ENCODE data around the gene C2CD4A. TPM values are rescaled to one million over a fixed set of nuclear protein-coding genes. Genes with fewer than 3 reads are reported as not detected.

Gene C2CD4A
- total RNA-seq, 2 experiments from 2014 or later = 0.12 to 0.20 TPM

DNA sequence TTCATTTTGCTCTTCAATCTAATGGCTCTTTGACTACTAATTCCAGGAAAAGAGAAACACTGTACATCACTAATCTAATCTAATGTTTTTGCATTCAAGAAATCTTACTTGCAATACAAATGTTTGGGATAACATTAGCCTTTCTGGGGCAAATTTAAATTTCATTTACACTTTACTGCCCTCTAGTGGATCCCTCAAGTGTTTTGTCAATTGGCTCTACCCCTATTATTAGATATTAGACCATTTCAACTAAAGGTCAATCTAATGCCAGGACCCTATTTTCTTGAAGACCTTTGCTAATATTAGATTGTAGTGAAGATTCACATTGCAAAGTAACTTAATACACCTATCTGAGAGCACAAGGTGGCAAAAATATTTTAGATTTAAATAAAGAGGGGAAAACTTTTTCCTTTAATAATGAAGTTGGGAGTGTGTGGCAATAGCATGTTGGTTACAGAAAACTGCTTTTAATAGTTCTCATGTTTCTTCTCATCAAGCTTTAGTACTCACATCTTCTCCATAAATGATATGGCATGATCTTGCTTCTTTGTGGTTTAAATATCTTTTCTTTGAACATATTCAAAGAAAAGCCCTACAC is 5.0 kb downstream of the C2CD4A start:
- Mint-ChIP-seq H3K4me1 (peaks cover 11% of the 10 kb centered on the region), H3K36me3 (no peaks in the 10 kb centered on the region), H3K4me3 (no peak overlapping the region), H3K27me3 (peaks cover 26% of the 10 kb centered on the region), H3K27ac (no peak overlapping the region), H3K9me3 (no peaks in the 10 kb centered on the region)
- no peak for DNase-seq

- peaks cover 19% of the 10 kb centered on the region for H3K27me3 Mint-ChIP-seq
- H3K27ac Mint-ChIP-seq = no peak overlapping the region
- no peaks in the 10 kb centered on the region for H3K36me3 Mint-ChIP-seq
- no peak for DNase-seq
- no peaks in the 10 kb centered on the region for H3K9me3 Mint-ChIP-seq
- no peak overlapping the region for H3K4me3 Mint-ChIP-seq
- no peaks in the 10 kb centered on the region for H3K4me1 Mint-ChIP-seq
Measured at GRCh38 chr15:62075595-62076277, 9.0 kb downstream of the C2CD4A start.

- DNase-seq = no peak
- Mint-ChIP-seq H3K27me3 (peaks cover 10% of the 10 kb centered on the region), H3K4me3 (no peak overlapping the region), H3K27ac (no peak overlapping the region), H3K4me1 (no peaks in the 10 kb centered on the region), H3K36me3 (peaks cover 4% of the 10 kb centered on the region), H3K9me3 (peaks cover 5% of the 10 kb centered on the region)
Measured at GRCh38 chr15:62079594-62079993, 12.8 kb downstream of the C2CD4A start.

GRCh38 chr15:62083194-62084154 is 16.7 kb downstream of the C2CD4A start:
- peaks cover 4% of the 10 kb centered on the region for H3K36me3 Mint-ChIP-seq
- peaks cover 6% of the 10 kb centered on the region for H3K27me3 Mint-ChIP-seq
- H3K4me3 Mint-ChIP-seq = no peak overlapping the region
- H3K4me1 Mint-ChIP-seq = no peaks in the 10 kb centered on the region
- peaks cover 5% of the 10 kb centered on the region for H3K9me3 Mint-ChIP-seq
- H3K27ac Mint-ChIP-seq = no peak overlapping the region
- no peak for DNase-seq

DNA sequence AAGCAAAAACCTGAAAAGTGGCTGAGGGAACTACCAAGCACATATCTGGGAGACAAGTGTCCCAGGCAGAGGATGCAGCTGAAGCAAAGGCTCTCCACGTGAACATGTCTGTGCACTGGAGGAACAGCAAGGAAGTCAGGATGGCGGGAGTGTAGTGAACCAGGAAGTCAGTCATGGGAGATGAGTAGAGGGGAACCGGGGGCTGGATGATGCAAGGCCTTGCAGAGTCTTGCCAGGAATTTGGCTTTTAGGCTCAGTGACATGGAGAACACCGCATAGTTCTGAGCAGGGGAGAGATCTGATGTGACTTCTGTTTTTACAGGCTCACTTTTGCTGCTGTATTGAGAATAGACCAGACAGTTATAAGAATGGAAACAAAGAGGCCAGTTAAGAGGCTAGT is 19.0 kb downstream of the C2CD4A start:
- Mint-ChIP-seq H3K9me3 (peaks cover 5% of the 10 kb centered on the region), H3K4me1 (no peaks in the 10 kb centered on the region), H3K27me3 (no peaks in the 10 kb centered on the region), H3K27ac (no peak overlapping the region), H3K4me3 (no peak overlapping the region), H3K36me3 (peaks cover 4% of the 10 kb centered on the region)
- no peak for DNase-seq

- H3K9me3 Mint-ChIP-seq = peaks cover 5% of the 10 kb centered on the region
- no peaks in the 10 kb centered on the region for H3K4me1 Mint-ChIP-seq
- peaks cover 4% of the 10 kb centered on the region for H3K36me3 Mint-ChIP-seq
- H3K27me3 Mint-ChIP-seq = no peaks in the 10 kb centered on the region
- DNase-seq = no peak
- H3K4me3 Mint-ChIP-seq = no peak overlapping the region
- no peak overlapping the region for H3K27ac Mint-ChIP-seq
Measured at GRCh38 chr15:62087671-62088352, 21.0 kb downstream of the C2CD4A start.

- H3K36me3 Mint-ChIP-seq = peaks cover 4% of the 10 kb centered on the region
- H3K4me3 Mint-ChIP-seq = no peak overlapping the region
- peaks cover 5% of the 10 kb centered on the region for H3K9me3 Mint-ChIP-seq
- no peak for DNase-seq
- no peaks in the 10 kb centered on the region for H3K27me3 Mint-ChIP-seq
- H3K27ac Mint-ChIP-seq = no peak overlapping the region
- H3K4me1 Mint-ChIP-seq = no peaks in the 10 kb centered on the region
Measured at GRCh38 chr15:62088353-62088693, 21.5 kb downstream of the C2CD4A start.

DNA sequence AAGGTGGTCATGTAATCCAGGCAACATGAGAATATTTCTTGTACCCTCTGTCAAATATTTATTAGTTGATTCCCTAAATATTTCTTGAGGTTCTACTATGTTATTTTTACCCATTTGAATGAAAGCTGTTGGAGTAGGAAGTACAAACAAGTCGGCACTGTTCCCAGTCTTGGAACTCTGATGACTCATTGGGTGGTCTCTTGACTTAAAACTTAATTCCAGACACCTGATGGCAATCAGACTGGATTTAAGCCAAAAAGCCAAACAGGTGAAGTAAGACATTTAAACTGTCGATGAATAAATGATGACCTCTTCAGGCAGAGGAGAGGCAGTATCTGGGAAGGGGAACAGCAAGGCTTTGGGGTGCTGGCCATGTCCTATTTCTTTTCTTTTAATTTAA is 22.8 kb downstream of the C2CD4A start:
- H3K4me1 Mint-ChIP-seq = no peaks in the 10 kb centered on the region
- H3K4me3 Mint-ChIP-seq = no peak overlapping the region
- no peaks in the 10 kb centered on the region for H3K36me3 Mint-ChIP-seq
- H3K9me3 Mint-ChIP-seq = no peaks in the 10 kb centered on the region
- DNase-seq = no peak
- no peak overlapping the region for H3K27ac Mint-ChIP-seq
- H3K27me3 Mint-ChIP-seq = no peaks in the 10 kb centered on the region

DNA sequence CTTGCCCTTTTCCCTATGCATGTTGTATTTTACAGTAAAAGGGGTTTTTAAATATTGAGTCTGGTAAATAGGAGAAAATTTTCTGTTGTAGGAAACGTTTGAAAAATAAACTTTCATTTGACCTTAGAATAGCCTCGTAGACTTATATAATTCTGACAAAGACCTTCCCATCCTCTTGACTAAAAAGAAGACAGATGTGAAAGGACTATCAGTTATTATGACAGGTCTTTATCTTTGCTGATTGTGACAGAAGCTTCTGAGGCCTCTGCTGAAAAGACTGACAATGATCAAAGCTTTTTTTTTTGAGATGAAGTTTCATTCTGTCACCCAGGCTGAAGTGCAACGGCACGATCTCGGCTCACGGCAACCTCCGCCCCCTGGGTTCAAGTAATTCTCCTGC is 24.2 kb downstream of the C2CD4A start:
- Mint-ChIP-seq H3K36me3 (no peaks in the 10 kb centered on the region), H3K27ac (no peak overlapping the region), H3K27me3 (no peaks in the 10 kb centered on the region), H3K4me1 (no peaks in the 10 kb centered on the region), H3K4me3 (no peak overlapping the region), H3K9me3 (no peaks in the 10 kb centered on the region)
- no peak for DNase-seq

GRCh38 chr15:62093809-62094208 is 27.0 kb downstream of the C2CD4A start:
- Mint-ChIP-seq H3K9me3 (no peaks in the 10 kb centered on the region), H3K4me1 (no peaks in the 10 kb centered on the region), H3K27ac (no peak overlapping the region), H3K27me3 (peaks cover 10% of the 10 kb centered on the region), H3K4me3 (no peak overlapping the region), H3K36me3 (no peaks in the 10 kb centered on the region)
- no peak for DNase-seq

- Mint-ChIP-seq H3K27ac (no peak overlapping the region), H3K27me3 (peaks cover 15% of the 10 kb centered on the region), H3K4me1 (no peaks in the 10 kb centered on the region), H3K4me3 (no peak overlapping the region), H3K9me3 (no peaks in the 10 kb centered on the region), H3K36me3 (no peaks in the 10 kb centered on the region)
- no peak for DNase-seq
Measured at GRCh38 chr15:62094388-62094787, 27.6 kb downstream of the C2CD4A start.

- H3K27ac Mint-ChIP-seq = no peak overlapping the region
- H3K4me1 Mint-ChIP-seq = no peaks in the 10 kb centered on the region
- H3K4me3 Mint-ChIP-seq = no peak overlapping the region
- no peaks in the 10 kb centered on the region for H3K9me3 Mint-ChIP-seq
- peaks cover 20% of the 10 kb centered on the region for H3K27me3 Mint-ChIP-seq
- H3K36me3 Mint-ChIP-seq = no peaks in the 10 kb centered on the region
- DNase-seq = no peak
Measured at GRCh38 chr15:62099094-62099601, 32.4 kb downstream of the C2CD4A start.

GRCh38 chr15:62103431-62103830 is 36.7 kb downstream of the C2CD4A start:
- no peaks in the 10 kb centered on the region for H3K4me1 Mint-ChIP-seq
- H3K27ac Mint-ChIP-seq = no peak overlapping the region
- H3K9me3 Mint-ChIP-seq = no peaks in the 10 kb centered on the region
- no peak overlapping the region for H3K4me3 Mint-ChIP-seq
- no peak for DNase-seq
- H3K36me3 Mint-ChIP-seq = no peaks in the 10 kb centered on the region
- peaks cover 19% of the 10 kb centered on the region for H3K27me3 Mint-ChIP-seq

GRCh38 chr15:62104401-62104800 is 37.6 kb downstream of the C2CD4A start:
- Mint-ChIP-seq H3K27me3 (peaks cover 14% of the 10 kb centered on the region), H3K36me3 (no peaks in the 10 kb centered on the region), H3K4me1 (no peaks in the 10 kb centered on the region), H3K9me3 (no peaks in the 10 kb centered on the region), H3K4me3 (no peak overlapping the region), H3K27ac (no peak overlapping the region)
- DNase-seq = no peak

GRCh38 chr15:62104846-62105245 is 38.1 kb downstream of the C2CD4A start:
- Mint-ChIP-seq H3K36me3 (no peaks in the 10 kb centered on the region), H3K9me3 (no peaks in the 10 kb centered on the region), H3K27ac (no peak overlapping the region), H3K4me1 (peaks cover 1% of the 10 kb centered on the region), H3K4me3 (no peak overlapping the region), H3K27me3 (peaks cover 9% of the 10 kb centered on the region)
- no peak for DNase-seq

Measured in activated naive CD8-positive, alpha-beta T cell treated with anti-CD3 and anti-CD28 coated beads for 36 hours (primary cell).